ENCODE results near the gene NIPAL3.
"Not testable (repeated sequence)": the region's sequence is repeated elsewhere in the genome, so short reads cannot be mapped to it uniquely, and the experiment has no call there.

Gene NIPAL3

GRCh38 chr1:24463776-24464735 is 48.5 kb downstream of the NIPAL3 start:
- DNase-seq = no peak

GRCh38 chr1:24465099-24465498 is 49.5 kb downstream of the NIPAL3 start:
- DNase-seq = no peak

- DNase-seq = no peak
Measured at GRCh38 chr1:24465638-24466037, 50.0 kb downstream of the NIPAL3 start.

- DNase-seq = no peak
Measured at GRCh38 chr1:24468685-24469316, 53.2 kb downstream of the NIPAL3 start.

- DNase-seq = no peak
Measured at GRCh38 chr1:24470592-24470991, 55.0 kb downstream of the NIPAL3 start.

- no peak for DNase-seq
Measured at GRCh38 chr1:24472527-24473251, 57.1 kb downstream of the NIPAL3 start.

- DNase-seq = no peak
Measured at GRCh38 chr1:24474193-24474592, 58.6 kb downstream of the NIPAL3 start.

- no peak for DNase-seq
Measured at GRCh38 chr1:24475700-24476099, 60.1 kb downstream of the NIPAL3 start.

- no peak for DNase-seq
Measured at GRCh38 chr1:24476571-24476970, 61.0 kb downstream of the NIPAL3 start.

- no peak for DNase-seq
Measured at GRCh38 chr1:24477309-24477708, 61.7 kb downstream of the NIPAL3 start.

- DNase-seq = no peak
Measured at GRCh38 chr1:24481101-24481500, 65.5 kb downstream of the NIPAL3 start.

GRCh38 chr1:24481843-24482610 is 66.4 kb downstream of the NIPAL3 start:
- no peak for DNase-seq

GRCh38 chr1:24483441-24483840 is 67.8 kb downstream of the NIPAL3 start:
- no peak for DNase-seq

- DNase-seq = no peak
Measured at GRCh38 chr1:24484199-24484598, 68.6 kb downstream of the NIPAL3 start.

GRCh38 chr1:24486331-24487065 is 70.9 kb downstream of the NIPAL3 start:
- DNase-seq = no peak

GRCh38 chr1:24487455-24487854 is 71.9 kb downstream of the NIPAL3 start:
- no peak for DNase-seq

- DNase-seq = not testable (repeated sequence)
Measured at GRCh38 chr1:24488159-24488558, 72.6 kb downstream of the NIPAL3 start.

- no peak for DNase-seq
Measured at GRCh38 chr1:24489674-24490073, 74.1 kb downstream of the NIPAL3 start.

- no peak for DNase-seq
Measured at GRCh38 chr1:24490101-24490781, 74.6 kb downstream of the NIPAL3 start.

GRCh38 chr1:24491577-24492360 is 76.2 kb downstream of the NIPAL3 start:
- DNase-seq = no peak

- not testable (repeated sequence) for DNase-seq
Measured at GRCh38 chr1:24492935-24493334, 77.3 kb downstream of the NIPAL3 start.

Measured in NCI-H2029 (cell line).